ENCODE data around the gene ARID3A.

DNA sequence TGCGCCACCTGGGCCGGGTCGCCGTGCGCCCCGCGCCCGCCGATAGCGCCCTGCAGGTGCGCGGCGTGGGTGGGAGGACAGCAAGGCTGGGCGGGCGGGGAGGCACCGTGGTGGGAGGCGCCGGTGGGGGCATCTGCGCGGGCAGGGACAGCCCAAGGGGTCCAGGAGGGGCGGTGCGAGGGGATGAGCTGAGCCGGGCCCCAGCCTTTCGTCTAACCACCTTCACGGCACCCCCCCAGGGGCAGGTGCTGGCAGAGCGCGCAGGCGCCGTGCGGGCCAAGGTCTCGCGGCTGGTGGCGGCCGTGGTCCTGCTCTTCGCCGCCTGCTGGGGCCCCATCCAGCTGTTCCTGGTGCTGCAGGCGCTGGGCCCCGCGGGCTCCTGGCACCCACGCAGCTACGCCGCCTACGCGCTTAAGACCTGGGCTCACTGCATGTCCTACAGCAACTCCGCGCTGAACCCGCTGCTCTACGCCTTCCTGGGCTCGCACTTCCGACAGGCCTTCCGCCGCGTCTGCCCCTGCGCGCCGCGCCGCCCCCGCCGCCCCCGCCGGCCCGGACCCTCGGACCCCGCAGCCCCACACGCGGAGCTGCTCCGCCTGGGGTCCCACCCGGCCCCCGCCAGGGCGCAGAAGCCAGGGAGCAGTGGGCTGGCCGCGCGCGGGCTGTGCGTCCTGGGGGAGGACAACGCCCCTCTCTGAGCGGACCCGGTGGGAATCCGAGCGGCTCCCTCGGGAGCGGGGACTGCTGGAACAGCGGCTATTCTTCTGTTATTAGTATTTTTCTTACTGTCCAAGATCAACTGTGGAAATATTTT lies 5.6 kb upstream of the ARID3A start:
- TF ChIP-seq, protein P1, sequence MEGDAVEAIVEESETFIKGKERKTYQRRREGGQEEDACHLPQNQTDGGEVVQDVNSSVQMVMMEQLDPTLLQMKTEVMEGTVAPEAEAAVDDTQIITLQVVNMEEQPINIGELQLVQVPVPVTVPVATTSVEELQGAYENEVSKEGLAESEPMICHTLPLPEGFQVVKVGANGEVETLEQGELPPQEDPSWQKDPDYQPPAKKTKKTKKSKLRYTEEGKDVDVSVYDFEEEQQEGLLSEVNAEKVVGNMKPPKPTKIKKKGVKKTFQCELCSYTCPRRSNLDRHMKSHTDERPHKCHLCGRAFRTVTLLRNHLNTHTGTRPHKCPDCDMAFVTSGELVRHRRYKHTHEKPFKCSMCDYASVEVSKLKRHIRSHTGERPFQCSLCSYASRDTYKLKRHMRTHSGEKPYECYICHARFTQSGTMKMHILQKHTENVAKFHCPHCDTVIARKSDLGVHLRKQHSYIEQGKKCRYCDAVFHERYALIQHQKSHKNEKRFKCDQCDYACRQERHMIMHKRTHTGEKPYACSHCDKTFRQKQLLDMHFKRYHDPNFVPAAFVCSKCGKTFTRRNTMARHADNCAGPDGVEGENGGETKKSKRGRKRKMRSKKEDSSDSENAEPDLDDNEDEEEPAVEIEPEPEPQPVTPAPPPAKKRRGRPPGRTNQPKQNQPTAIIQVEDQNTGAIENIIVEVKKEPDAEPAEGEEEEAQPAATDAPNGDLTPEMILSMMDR (IDR thresholded peaks at IDR 0.05): no peak
- no peak for TF ChIP-seq POLR2A (IDR thresholded peaks at IDR 0.05)

All from uterus (tissue), 2 donors.